NB4 (cell line): ENCODE data around the gene MAST4.

ENCODE experiments used
- DNase-seq: peaks from one replicate; pipeline ENCODE4 v3.0.0; 2010; ENCODE audit warnings: low read depth
- H3K4me3 ChIP-seq: one replicate; pipeline ENCODE4 v1.5.1; 2011; ENCODE audit warnings: mild to moderate bottlenecking, low read depth, low read length, moderate library complexity
- CTCF ChIP-seq: IDR thresholded peaks from one replicate; pipeline ENCODE4 v1.5.1; 2012; ENCODE audit warnings: low read depth, low read length
- MAX ChIP-seq: IDR thresholded peaks from 2 replicates; pipeline ENCODE4 v1.6.1; 2011; ENCODE audit warnings: low read depth, low read length
- MYC ChIP-seq: IDR thresholded peaks from 2 replicates; pipeline ENCODE4 v1.6.1; 2011; ENCODE audit warnings: low read depth, low read length
- POLR2A ChIP-seq: IDR thresholded peaks from 2 replicates; pipeline ENCODE4 v1.6.1; 2011; ENCODE audit warnings: mild to moderate bottlenecking; ENCODE audit not compliant: insufficient read length; ENCODE audit errors: extremely low read depth

The MAST4 gene

GRCh38 chr5:67012171-67012570 is 416.0 kb downstream of the MAST4 start:
- no peak overlapping the region for H3K4me3 ChIP-seq
- TF ChIP-seq MAX (no peak), MYC (no peak), POLR2A (no peak), CTCF (no peak)

GRCh38 chr5:67013719-67014118 is 417.5 kb downstream of the MAST4 start:
- DNase-seq: no peak
- H3K4me3 ChIP-seq: no peak overlapping the region
- no peak for TF ChIP-seq POLR2A
- no peak for TF ChIP-seq MAX
- TF ChIP-seq MYC: no peak
- TF ChIP-seq CTCF: no peak

More at GRCh38 chr5:67012171-67012570, 416.0 kb downstream of the MAST4 start:
- DNase-seq: no peak

GRCh38 chr5:67014191-67014590 is 418.0 kb downstream of the MAST4 start:
- DNase-seq: no peak
- TF ChIP-seq POLR2A (no peak), CTCF (no peak), MAX (no peak), MYC (no peak)
- H3K4me3 ChIP-seq: no peak overlapping the region

- DNase-seq: no peak
- TF ChIP-seq CTCF (no peak), POLR2A (no peak), MYC (no peak), MAX (no peak)
- no peak overlapping the region for H3K4me3 ChIP-seq
These were observed 418.8 kb downstream of the MAST4 start for GRCh38 chr5:67014957-67015400.

- DNase-seq: no peak
- no peak overlapping the region for H3K4me3 ChIP-seq
- TF ChIP-seq MYC: no peak
- no peak for TF ChIP-seq CTCF
- no peak for TF ChIP-seq MAX
- no peak for TF ChIP-seq POLR2A
These were observed 419.5 kb downstream of the MAST4 start for GRCh38 chr5:67015541-67016191.
